WTC11 (cell line): ENCODE data around the gene SVIL.

ENCODE experiments used
- AFF4 ChIP-seq: sonication (generic); formaldehyde crosslinking; IDR thresholded peaks from 2 replicates; pipeline ENCODE4 v1.8.1; 2023; ENCODE audit warnings: mild to moderate bottlenecking, missing genetic modification reagents, borderline replicate concordance
- ATF1 ChIP-seq: sonication (generic); formaldehyde crosslinking; IDR thresholded peaks from 2 replicates; pipeline ENCODE4 v1.8.1; 2023; ENCODE audit warnings: mild to moderate bottlenecking, moderate library complexity, missing genetic modification reagents
- CDX4 ChIP-seq: fragments of 250-450 bp; sonication (Bioruptor Pico); IDR thresholded peaks from 2 replicates; pipeline ENCODE4 v1.9.0; 2021; ENCODE audit warnings: moderate library complexity, mild to moderate bottlenecking, inconsistent platforms, borderline replicate concordance
- CTCF ChIP-seq: fragments of 200-600 bp; IDR thresholded peaks from 2 replicates; pipeline ENCODE4 v1.8.0; 2022; ENCODE audit warnings: antibody characterized with exemption
- E2F4 ChIP-seq: sonication (generic); formaldehyde crosslinking; IDR thresholded peaks from 2 replicates; pipeline ENCODE4 v1.8.1; 2022; ENCODE audit warnings: low read depth, mild to moderate bottlenecking, moderate library complexity, missing genetic modification reagents, borderline replicate concordance
- E2F5 ChIP-seq: sonication (generic); formaldehyde crosslinking; IDR thresholded peaks from 2 replicates; pipeline ENCODE4 v1.8.1; 2022; ENCODE audit warnings: mild to moderate bottlenecking, moderate library complexity, missing genetic modification reagents
- FOXK1 ChIP-seq: sonication (generic); formaldehyde crosslinking; IDR thresholded peaks from 2 replicates; pipeline ENCODE4 v1.8.0; 2022; ENCODE audit warnings: mild to moderate bottlenecking, moderate library complexity, missing genetic modification reagents
- FOXP1 ChIP-seq: sonication (generic); formaldehyde crosslinking; IDR thresholded peaks from 2 replicates; pipeline ENCODE4 v1.8.0; 2022; ENCODE audit warnings: missing genetic modification reagents, mild to moderate bottlenecking, moderate library complexity, borderline replicate concordance
- FOXP4 ChIP-seq: sonication (generic); formaldehyde crosslinking; IDR thresholded peaks from 2 replicates; pipeline ENCODE4 v1.8.0; 2022; ENCODE audit warnings: mild to moderate bottlenecking, missing genetic modification reagents
- JUN ChIP-seq: sonication (generic); formaldehyde crosslinking; IDR thresholded peaks from 2 replicates; pipeline ENCODE4 v1.8.0; 2023; ENCODE audit warnings: mild to moderate bottlenecking, missing genetic modification reagents
- MAX ChIP-seq: sonication (generic); formaldehyde crosslinking; IDR thresholded peaks from 2 replicates; pipeline ENCODE4 v1.8.0; 2022; ENCODE audit warnings: mild to moderate bottlenecking, missing genetic modification reagents
- SP1 ChIP-seq: sonication (generic); formaldehyde crosslinking; conservative IDR thresholded peaks from 2 replicates; pipeline ENCODE4 v1.8.1; 2022; ENCODE audit warnings: missing genetic modification reagents
- USF2 ChIP-seq: sonication (generic); formaldehyde crosslinking; IDR thresholded peaks from 2 replicates; pipeline ENCODE4 v1.8.1; 2023; ENCODE audit warnings: mild to moderate bottlenecking, missing genetic modification reagents, moderate library complexity

- TF ChIP-seq CDX4 (no peak), CTCF (no peak), USF2 (no peak), FOXK1 (CRISPR knock-in tag) (no peak), FOXP1 (CRISPR knock-in tag) (no peak), JUN (CRISPR knock-in tag) (no peak), E2F4 (no peak), AFF4 (CRISPR knock-in tag) (no peak), E2F5 (CRISPR knock-in tag) (no peak), ATF1 (CRISPR knock-in tag) (no peak), MAX (CRISPR knock-in tag) (no peak), FOXP4 (no peak), SP1 (no peak)
These were observed 14.6 kb downstream of the SVIL start for GRCh38 chr10:29620112-29620690.
